Measurements from ENCODE around the gene RGPD5. TPM values are rescaled to one million over a fixed set of nuclear protein-coding genes. Genes with fewer than 3 reads are reported as not detected.
"Not testable (repeated sequence)": the region's sequence is repeated elsewhere in the genome, so short reads cannot be mapped to it uniquely, and the experiment has no call there.

Gene RGPD5
- total RNA-seq, 4 donors from 2014 or later, result 15.2 to 22.5 (median 16.9) TPM

DNA sequence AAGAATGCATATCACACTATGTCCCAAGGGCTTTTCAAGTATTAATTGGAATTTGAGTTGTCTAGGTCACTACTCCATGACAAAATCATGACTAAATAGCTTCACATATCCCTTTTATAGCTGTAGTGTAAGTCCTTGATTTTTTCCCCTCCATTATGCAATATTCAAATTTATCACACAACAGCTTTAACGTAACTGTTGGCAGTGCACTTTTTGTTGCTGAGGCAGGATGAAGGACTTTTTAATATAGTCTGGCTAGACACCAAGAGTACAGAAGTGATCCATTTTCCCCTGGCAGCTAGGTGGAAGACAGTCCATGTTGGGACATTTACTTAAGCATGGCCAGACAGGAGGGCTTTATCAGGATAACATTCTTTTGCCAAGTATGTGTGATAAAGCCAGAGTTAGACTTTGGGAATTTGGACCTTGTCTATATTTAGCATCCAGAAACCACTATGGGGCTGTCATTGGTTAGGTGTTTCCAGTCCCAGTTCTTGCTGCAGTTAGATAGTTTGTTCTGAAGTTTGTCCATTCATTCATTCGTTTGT, 11.6 kb upstream of the RGPD5 start:
- H3K9me3 ChIP-seq; H3K27me3 ChIP-seq; H3K4me1 ChIP-seq; H3K4me3 ChIP-seq; H3K27ac ChIP-seq (replicated peaks in 1 of 4); H3K36me3 ChIP-seq; DNase-seq (ENCODE audit: extremely low spot score); intact Hi-C loops (cut with DNase I): not testable (repeated sequence)
- no CpG with 5 or more reads among the region's 2 CpGs for WGBS

DNA sequence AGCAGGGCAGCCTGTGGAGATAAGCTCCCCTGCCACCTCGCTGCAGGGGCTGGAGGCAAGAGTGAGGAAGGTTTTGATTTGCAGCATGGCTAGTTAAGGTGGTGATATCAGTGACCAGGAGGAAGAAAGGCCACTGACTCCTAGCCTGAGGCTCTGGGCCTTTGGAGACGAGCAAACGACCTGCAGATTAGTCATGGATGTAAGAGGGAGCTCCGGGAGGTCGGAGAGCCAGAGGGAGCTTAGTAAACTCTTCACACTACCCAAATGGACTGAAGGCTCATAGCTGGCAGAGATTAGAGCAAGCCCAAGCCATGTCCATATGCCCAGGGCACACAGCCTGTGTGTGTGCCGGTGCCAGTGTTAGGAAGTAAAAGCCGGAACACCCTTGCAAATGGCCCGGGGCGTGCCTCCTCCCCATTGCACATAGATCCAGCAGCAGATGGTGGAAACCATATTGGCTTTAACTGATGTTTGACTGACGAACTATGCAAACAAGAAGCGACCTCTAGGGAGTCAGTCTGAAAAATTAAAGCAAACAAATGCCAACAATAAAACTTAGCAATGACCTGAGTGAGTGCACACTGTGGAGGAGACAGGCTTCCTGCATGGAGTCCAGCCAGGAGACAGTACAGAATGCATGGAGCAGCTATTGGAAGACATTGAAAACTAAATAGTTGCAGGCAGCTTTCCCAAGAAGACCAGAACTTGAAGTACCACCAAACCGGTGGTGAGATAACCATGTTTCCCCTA, 2.4 kb upstream of the RGPD5 start:
- DNase-seq (ENCODE audit: extremely low spot score); H3K4me1 ChIP-seq; H3K27me3 ChIP-seq; H3K36me3 ChIP-seq; H3K4me3 ChIP-seq; H3K27ac ChIP-seq (replicated peaks in 1 of 4); intact Hi-C loops (cut with DNase I); H3K9me3 ChIP-seq: not testable (repeated sequence)
- no CpG with 5 or more reads among the region's 12 CpGs for WGBS

DNA sequence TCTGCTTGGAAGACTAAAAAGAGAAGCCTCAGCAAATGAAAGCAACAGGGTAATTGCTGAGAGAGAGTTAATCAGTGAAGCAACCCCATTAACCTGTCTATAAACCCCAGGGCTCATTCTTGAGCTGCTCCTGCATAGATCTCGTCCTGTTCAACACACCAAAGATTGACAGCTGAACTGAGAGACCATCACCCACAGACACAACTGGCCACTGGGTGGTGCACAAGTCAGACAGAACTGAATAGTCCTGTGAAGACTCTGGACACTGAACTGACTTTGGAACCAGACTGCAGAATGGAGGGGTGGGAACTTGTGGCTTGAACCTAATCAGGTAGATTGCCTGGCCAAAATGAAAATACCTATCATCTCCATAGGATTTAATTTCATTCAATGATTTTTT, 1.4 kb upstream of the RGPD5 start:
- no CpG with 5 or more reads among the region's 1 CpG for WGBS
- not testable (repeated sequence) for H3K27ac ChIP-seq (replicated peaks in 1 of 4)

DNA sequence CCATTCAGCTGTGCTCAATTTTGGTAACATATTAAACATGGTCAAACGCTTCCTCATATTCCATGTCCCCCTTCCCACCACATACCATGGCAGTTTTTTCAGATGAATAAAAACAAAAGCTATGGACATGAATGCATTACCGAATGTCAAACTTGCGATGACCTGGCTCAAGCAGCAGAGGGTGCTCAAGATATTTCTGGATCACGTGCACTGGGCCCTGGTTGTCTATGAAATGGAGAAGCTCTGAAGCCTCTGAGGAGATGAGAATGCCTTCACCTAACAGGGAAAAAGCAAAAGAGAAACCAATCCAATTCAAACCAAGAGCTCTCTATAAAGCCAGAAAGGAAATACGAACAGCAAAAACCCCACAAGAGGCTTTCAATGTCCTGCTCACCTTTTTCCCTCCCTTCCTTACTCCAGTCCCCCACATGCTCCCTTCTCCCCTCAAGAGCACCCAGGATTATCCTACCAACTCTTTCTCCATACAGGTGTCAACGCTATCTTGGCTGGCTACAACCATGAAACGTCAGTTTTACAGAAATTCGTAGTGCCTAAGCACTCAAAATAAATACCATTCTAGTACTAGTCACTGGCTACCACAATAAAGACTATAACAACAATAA, 77.1 kb downstream of the RGPD5 start:
- no CpG with 5 or more reads among the region's 8 CpGs for WGBS
- H3K27me3 ChIP-seq, result not testable (repeated sequence)

More for the DNA sequence above, 1.4 kb upstream of the RGPD5 start:
- H3K27me3 ChIP-seq; H3K36me3 ChIP-seq; H3K4me3 ChIP-seq; H3K4me1 ChIP-seq; DNase-seq (ENCODE audit: extremely low spot score); H3K9me3 ChIP-seq; intact Hi-C loops (cut with DNase I): not testable (repeated sequence)

DNA sequence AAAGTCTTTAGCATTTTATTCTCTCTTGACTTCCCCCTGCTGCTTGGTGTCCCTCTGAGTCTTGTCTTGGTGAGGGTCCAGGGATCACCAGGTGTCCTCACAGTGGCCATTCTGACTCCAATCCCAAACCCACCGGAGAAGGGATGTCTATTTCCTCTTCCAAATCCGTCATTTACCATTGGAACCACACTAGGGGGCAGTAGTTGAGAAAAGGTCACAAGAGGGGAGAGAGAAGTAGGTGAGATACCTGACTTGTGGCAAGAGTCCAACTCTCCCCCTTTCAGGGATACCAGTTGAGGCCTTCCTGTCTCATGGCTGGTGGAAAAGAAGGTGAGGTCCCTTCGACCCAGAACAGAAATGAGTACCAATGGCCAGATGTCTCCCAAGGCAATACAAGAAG, 82.5 kb downstream of the RGPD5 start:
- intact Hi-C loops (cut with DNase I); H3K27me3 ChIP-seq; H3K9me3 ChIP-seq; H3K36me3 ChIP-seq; H3K27ac ChIP-seq (replicated peaks in 1 of 4); H3K4me1 ChIP-seq; H3K4me3 ChIP-seq; DNase-seq (ENCODE audit: extremely low spot score): not testable (repeated sequence)
- no CpG with 5 or more reads among the region's 3 CpGs for WGBS

More for the DNA sequence above, 77.1 kb downstream of the RGPD5 start:
- DNase-seq (ENCODE audit: extremely low spot score); H3K9me3 ChIP-seq; H3K4me3 ChIP-seq; H3K4me1 ChIP-seq; intact Hi-C loops (cut with DNase I); H3K36me3 ChIP-seq; H3K27ac ChIP-seq (replicated peaks in 1 of 4): not testable (repeated sequence)

DNA sequence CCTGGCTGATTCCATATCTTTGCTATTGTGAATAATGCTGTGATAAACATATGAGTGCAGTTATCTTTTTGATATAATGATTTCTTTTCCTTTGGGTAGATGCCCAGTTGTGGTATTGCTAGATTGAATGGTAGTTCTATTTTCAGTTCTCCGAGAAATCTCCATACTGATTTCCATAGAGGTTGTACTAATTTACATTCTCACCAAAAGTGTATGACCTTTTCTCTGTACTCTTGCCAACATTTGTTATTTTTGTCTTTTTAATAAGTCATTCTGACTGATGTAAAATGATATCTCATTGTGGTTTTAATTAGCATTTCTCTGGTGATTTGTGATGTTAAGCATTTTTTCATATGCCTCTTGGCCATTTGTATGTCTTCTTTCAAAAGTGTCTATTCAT, 88.0 kb downstream of the RGPD5 start:
- H3K9me3 ChIP-seq; H3K4me1 ChIP-seq; H3K4me3 ChIP-seq; H3K36me3 ChIP-seq; DNase-seq (ENCODE audit: extremely low spot score); H3K27ac ChIP-seq (replicated peaks in 1 of 4); intact Hi-C loops (cut with DNase I); H3K27me3 ChIP-seq: not testable (repeated sequence)
- no CpG with 5 or more reads among the region's 1 CpG for WGBS

DNA sequence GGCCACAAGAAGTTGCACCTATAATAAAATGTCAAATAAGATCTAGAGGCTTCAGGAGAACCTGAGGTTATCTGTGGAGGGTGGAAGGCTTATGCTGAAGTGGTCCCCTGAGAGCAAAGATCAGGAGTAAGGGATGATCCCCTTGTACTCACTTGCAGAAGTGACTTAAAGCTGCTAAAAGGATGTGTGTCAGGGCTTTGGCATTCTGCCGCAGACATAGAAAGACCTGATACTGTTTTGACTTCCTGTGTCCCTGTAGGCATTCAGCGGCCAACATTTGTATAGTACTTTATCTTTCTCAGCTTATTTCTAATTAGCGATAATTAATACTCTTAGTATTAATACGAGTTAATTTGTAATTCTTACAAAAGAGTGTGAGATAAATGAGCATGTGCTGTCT, 94.3 kb downstream of the RGPD5 start:
- DNase-seq (ENCODE audit: extremely low spot score); H3K27me3 ChIP-seq; intact Hi-C loops (cut with DNase I); H3K4me3 ChIP-seq; H3K36me3 ChIP-seq; H3K27ac ChIP-seq (replicated peaks in 1 of 4); H3K4me1 ChIP-seq; H3K9me3 ChIP-seq: not testable (repeated sequence)
- no CpG with 5 or more reads among the region's 4 CpGs for WGBS

DNA sequence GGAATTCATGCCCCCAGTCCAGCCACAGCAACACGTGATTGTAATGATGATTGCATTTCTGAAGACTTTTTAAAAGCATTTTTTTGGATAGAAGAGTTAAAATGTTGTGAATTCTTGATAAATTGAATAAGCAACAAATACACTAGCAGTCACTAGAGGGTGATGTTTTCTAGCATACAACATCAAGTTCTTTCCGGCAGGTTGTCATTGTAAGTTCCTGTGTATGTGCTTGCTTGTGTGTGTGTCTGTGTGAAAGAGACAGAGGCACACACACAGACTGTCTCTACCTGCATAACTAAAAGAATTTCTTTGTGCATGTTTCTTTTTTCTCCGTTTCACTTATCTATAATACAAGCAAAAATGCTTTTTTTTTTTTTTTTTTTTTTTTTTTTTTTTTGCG, 95.8 kb downstream of the RGPD5 start:
- H3K4me1 ChIP-seq; H3K36me3 ChIP-seq; H3K4me3 ChIP-seq; intact Hi-C loops (cut with DNase I); H3K27me3 ChIP-seq; H3K9me3 ChIP-seq; H3K27ac ChIP-seq (replicated peaks in 1 of 4); DNase-seq (ENCODE audit: extremely low spot score): not testable (repeated sequence)
- WGBS, result no CpG with 5 or more reads among the region's 4 CpGs

DNA sequence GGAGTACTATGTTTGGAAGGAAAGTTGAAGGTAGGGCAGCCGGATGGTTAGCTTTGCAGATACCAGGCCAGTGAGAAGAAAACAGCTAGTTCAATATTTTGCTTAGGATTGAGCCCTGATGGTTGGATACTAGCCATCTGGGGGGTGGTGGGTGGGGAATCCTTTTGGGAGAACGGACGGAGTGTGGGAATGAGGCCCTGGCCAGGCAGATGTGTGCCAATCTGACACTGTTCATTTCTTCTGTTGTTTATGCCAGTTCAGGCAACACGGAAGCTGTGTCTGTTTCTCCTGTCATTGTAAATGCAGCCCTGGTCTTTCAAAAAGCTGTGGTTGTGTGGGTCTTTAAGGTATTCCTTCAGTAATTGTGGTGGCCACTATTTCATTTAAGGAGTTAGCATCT, 96.9 kb downstream of the RGPD5 start:
- intact Hi-C loops (cut with DNase I); H3K27me3 ChIP-seq; H3K9me3 ChIP-seq; H3K4me3 ChIP-seq; H3K27ac ChIP-seq (replicated peaks in 1 of 4); DNase-seq (ENCODE audit: extremely low spot score); H3K36me3 ChIP-seq; H3K4me1 ChIP-seq: not testable (repeated sequence)
- no CpG with 5 or more reads among the region's 4 CpGs for WGBS

DNA sequence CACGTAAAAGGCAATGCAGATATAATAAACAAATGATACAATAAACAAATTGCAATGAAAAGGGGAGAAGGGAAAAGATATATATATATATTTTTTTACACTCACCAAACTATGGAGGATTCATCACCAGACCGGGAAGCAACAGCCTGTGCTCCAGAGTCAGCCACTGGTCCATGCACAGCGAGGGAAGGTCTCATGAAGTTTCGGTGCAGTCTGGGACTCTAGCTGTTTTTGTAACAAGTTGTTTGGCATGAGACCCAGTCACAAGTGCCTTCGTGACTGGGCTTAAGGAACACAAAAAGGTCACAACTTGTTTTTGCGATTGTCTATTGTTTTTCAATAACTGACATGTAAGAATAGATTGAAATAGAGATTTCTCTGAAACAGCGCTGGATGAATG, 99.6 kb downstream of the RGPD5 start:
- H3K27me3 ChIP-seq; H3K36me3 ChIP-seq; H3K4me1 ChIP-seq; H3K9me3 ChIP-seq; intact Hi-C loops (cut with DNase I); DNase-seq (ENCODE audit: extremely low spot score); H3K4me3 ChIP-seq; H3K27ac ChIP-seq (replicated peaks in 1 of 4): not testable (repeated sequence)
- no CpG with 5 or more reads among the region's 7 CpGs for WGBS

DNA sequence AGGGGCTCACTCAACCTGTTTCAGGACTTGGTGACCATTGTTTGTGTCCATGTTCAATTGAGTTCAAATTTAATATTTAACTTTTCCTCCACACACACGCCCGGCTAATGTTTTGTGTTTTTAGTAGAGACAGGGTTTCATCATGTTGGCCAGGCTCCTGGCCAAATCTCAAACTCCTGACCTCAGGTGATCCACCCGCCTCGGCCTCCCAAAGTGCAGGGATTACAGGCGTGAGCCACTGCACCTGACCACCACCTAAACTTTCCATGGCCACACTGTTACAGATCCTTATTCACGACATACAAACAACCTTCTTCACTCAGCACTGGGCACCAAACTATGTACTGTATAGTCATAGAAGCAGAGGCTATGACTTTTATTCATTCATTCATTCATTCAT, 100.0 kb downstream of the RGPD5 start:
- intact Hi-C loops (cut with DNase I); H3K4me1 ChIP-seq; H3K27me3 ChIP-seq; H3K4me3 ChIP-seq; H3K9me3 ChIP-seq; DNase-seq (ENCODE audit: extremely low spot score); H3K36me3 ChIP-seq; H3K27ac ChIP-seq (replicated peaks in 1 of 4): not testable (repeated sequence)
- WGBS, result no CpG with 5 or more reads among the region's 6 CpGs

DNA sequence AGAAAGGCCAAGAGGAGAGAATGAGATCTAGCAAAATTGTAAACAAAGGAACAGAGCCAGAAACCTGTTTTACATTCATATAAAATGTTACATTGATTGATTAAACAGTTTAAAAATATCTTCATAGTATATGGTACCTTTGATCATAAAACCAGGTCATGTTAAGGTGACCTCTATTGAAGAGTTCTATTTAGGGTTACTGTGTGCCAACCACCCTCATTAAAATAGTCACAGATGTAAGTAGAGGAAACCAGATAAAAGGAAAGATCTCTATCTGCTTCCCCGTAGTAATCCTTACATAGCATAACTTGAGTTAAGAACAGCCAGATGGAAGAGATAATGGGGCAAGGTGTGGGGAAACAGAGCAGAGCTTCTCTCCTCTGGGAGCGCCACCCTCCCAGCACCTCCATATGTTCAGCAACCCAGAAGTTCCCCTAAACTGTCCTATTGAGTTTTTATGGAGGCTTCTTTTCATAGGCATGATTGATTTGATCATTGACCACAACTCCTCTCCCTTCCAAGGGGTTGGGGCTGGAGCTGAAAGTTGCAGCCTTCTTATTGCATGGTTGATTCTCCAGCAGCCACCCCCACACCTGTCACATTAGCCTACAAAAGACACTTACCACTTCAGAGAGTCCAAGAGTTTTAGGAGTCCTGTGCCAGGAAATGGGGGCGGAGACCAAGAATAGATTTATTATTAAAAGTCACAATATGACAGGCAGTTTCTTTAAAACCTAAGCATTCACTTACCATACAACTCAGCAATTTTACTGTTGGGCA, 101.2 kb downstream of the RGPD5 start:
- DNase-seq (ENCODE audit: extremely low spot score); H3K36me3 ChIP-seq; H3K27me3 ChIP-seq; H3K4me3 ChIP-seq; H3K9me3 ChIP-seq; intact Hi-C loops (cut with DNase I); H3K4me1 ChIP-seq; H3K27ac ChIP-seq (replicated peaks in 1 of 4): not testable (repeated sequence)
- WGBS, result no CpG with 5 or more reads among the region's 3 CpGs

All from esophagus muscularis mucosa (tissue), 4 donors.